NCI-H128 (cell line): ENCODE measurements around the gene PRPF31.
"Not testable (repeated sequence)": the region's sequence is repeated elsewhere in the genome, so short reads cannot be mapped to it uniquely, and the experiment has no call there.

Experiments used
- DNase-seq: peaks from one replicate; lab custom pipeline; 2025; ENCODE audit not compliant: unreplicated experiment; lab: John Stamatoyannopoulos, UW

Gene PRPF31

DNA sequence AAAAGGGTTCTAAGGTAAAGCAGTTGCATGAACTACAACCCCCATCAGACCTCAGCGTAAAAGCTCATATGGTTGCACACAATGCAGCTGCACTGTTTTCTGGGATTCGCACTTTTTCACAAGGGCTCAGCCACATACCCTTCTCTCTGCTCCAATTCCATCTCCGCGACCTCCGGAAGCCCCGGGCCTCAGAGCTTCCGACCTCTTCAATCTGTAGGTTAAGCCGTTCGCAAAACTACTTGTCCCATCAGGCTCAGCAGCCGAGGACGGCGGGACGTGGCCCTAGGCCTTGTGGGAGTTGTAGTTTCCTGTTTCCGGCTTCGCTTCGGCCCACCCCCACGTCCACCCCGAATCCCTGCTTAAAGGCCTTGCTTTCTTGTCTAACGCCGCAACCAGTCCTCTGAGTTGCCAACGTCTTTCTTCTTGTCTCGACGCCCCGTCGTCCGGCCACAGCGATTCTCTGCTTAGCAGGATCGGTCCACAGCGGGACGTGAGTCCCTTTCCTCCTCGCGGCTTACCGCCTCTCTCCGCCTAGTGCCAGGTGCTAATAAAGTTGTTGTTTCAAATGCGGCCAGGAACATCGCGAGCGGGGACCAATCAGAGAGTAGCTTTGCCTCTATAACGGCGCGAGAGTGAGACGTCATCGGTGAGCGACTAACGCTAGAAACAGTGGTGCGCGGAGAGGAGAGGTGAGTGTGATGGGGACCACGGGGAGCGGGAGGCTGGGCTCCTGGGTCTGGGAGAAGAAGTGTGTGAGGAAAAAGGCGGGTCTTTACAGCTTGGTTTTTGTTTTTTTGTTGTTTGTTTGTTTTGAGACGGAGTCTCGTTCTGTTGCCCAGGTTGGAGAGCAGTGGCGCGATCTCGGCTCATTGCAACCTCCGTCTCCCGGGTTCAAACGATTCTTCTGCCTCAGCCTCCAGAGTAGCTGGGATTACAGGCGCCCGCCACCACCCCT lies at the start of gene PRPF31, which contains the start of gene TFPT:
Gene PRPF31 (plus strand): TSS at position 646 of the 955 bp plus-strand sequence. CDS start 2,525 bp downstream, outside the sequence.
Gene TFPT (minus strand): TSS at position 549 of the 955 bp plus-strand sequence. CDS start 388 bp downstream, at position 161.
- DNase-seq, result peak; percentile 94

- DNase-seq, result no peak
These were observed 46.1 kb upstream of the PRPF31 start for GRCh38 chr19:54069470-54069869.

GRCh38 chr19:54073829-54074228 lies 41.7 kb upstream of the PRPF31 start:
- DNase-seq, result no peak

DNA sequence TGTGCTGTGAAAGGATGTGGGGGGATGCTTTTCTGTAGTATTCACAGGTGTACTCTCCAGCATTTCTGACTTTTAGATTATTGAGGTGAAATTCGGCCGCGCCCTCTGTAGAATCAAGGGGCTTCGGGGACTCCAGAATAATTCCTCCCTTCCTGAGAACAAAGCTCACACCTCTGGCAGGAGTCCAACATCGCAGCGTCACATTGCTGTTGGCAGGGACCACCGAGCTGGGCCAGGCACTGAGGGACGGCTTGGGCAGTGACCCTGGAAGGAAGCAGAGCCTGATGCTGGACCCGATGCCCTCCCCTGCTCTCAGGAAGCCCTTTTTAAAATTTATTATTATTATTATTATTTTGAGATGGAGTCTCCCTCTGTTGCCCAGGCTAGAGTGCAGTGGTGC lies 40.7 kb upstream of the PRPF31 start:
- DNase-seq, result no peak

GRCh38 chr19:54077334-54077733 lies 38.2 kb upstream of the PRPF31 start:
- DNase-seq, result no peak

DNA sequence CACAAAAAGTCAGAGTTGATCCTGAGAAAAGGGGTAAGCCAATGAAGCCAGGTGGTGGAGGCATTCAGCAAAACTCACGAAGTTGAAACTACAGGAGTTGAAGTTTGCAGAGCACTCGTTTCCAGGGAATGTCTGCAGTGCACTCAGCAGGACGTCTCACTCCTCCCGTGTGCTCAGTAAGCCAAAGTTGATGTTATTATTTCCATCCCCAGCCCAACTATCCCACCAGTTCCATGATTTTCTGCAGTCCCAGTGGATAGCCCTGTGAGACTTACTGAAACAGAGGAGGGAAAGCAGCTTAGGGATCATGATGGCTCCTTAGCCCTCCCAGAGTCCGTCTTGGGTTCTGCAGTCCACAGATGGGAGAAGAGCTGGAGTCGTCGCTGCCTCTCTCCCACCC lies 34.5 kb upstream of the PRPF31 start, which contains the start of gene TARM1:
Gene TARM1 (minus strand): TSS at position 334 of the 400 bp plus-strand sequence. CDS start 25 bp downstream, at position 309.
- DNase-seq, result no peak

DNA sequence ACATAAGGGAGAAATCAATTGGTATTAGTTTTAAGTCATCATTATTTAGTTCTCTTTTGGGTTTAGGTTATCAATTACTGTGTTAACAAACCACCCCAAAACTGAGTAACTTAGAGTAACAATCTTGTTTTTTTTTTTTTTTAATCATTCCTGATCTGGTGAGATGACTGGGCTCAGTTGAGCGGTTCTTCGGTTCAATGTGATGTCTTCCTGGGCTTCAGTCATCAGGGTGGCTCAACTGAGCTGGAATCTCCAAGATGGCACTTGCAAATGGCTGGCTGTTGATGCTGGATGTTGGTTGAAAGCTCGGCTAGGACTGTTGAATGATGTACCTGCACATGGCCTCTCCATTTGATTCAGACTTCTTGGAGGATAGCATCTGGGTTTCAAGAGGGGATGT lies 31.1 kb upstream of the PRPF31 start:
- DNase-seq, result no peak

- no peak for DNase-seq
These were observed 21.0 kb upstream of the PRPF31 start for GRCh38 chr19:54094426-54095000.

DNA sequence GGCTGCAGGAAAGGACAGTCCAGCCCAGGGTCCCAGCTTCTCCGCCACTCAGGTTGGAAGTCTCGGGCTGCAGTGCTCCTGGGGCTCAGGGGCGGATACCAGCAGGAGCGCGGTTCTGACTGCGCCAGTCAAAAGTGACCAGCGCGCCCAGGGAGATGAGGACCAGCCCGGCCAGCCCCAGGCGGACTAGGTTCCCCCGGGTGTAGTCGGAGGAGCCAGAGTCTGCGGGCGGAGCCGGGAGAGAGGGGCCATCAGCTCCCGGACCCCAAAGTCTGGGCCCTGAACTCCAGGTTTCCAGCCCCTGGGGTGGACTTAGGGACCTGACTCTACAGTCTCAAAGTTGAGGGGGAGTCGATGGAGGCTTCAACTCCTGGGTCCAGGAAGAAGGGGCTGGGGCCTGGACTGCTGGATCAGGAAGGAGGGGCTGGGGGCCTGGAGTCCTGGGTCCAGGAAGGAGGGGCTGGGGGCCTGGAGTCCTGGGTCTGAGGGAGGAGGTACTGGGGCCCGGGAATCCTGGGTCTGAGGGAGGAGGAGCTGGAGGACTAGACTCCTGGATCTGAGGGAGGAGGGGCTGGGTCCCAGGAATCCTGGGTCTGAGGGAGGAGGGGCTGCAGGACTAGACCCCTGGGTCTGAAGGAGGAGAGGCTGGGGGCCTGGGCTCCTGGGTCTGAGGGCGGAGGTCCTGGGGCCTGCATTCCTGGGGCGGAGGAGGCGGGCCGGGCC lies 20.3 kb upstream of the PRPF31 start:
- no peak for DNase-seq

DNA sequence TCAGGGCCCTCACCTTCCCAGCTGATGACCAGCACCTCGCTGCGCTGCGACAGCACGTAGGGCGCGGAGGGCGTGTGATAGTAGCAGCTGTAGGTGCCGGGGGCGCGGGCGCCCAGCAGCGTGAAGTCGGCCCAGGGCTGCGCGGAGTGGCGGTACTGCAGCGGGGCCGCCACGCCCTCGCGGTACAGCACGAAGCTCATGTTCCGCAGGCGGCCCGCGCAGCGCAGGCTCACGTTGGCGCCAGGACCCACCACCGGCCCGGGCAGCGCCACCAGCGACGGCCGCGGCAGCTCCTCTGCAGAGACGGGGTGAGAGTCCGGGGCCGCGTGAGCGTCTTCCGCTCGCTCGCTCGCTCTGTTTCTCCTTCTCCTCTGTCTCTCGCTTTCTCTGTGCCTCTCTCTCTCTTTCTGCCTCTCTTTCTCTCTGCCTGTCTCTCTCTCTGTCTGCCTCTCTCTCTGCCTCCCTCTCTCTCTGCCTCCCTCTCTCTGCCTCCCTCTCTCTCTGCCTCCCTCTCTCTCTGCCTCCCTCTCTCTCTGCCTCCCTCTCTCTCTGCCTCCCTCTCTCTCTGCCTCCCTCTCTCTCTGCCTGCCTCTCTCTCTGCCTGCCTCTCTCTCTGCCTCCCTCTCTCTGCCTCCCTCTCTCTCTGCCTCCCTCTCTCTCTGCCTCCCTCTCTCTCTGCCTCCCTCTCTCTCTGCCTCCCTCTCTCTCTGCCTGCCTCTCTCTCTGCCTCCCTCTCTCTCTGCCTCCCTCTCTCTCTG lies 19.5 kb upstream of the PRPF31 start:
- not testable (repeated sequence) for DNase-seq

- DNase-seq, result no peak
These were observed 18.9 kb upstream of the PRPF31 start for GRCh38 chr19:54096617-54097106.

DNA sequence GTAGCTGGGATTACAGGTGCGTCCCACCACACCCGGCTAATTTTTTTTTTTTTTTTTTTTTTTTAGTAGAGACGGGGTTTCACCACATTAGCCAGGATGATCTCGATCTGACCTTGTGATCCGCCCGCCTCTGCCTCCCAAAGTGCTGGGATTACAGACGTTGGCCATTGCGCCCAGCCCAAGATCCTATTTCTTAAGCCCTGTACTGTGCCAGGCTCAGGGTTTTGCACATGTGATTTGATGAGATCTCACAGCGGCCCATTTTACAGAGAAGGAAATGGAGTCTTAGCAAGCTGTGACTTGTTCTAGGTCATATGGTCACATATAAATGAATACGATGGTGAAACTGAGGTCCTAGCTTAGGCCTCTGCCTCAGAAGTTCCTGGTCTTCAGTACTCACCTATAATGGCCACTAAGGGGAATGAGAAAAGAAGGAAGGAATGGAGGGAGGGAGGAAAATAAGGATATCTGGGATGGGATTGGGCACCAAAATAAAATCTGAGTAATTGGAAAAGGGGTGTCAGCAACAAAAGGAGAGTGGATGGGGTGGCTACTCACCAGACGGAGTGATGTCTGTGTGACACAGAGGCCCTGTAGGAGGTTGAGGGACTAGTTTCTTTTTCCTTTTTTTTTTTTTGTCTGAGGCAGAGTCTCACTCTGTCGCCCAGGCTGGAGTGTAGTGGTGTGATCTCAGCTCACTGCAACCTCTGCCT lies 16.2 kb upstream of the PRPF31 start:
- DNase-seq, result no peak

DNA sequence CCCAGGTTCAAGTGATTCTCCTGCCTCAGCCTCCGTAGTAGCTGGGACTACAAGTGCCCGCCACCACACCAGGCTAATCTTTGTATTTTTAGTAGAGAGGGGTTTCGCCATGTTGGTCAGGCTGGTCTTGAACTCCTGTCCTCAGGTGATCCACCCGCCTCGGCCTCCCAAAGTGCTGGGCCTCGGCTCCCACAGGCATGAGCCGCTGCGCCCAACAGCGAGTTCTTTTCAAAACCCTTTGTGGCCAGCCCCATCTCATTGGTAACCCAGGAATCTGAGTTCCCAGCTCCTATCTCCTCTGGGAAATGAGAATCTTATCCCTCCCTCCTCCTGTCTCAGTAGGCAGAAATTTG lies 15.7 kb upstream of the PRPF31 start:
- DNase-seq, result not testable (repeated sequence)

GRCh38 chr19:54100561-54100960 lies 15.0 kb upstream of the PRPF31 start, which contains the start of gene OSCAR:
Gene OSCAR (minus strand): TSS chr19:54100803. CDS start chr19:54100792, 11 bp downstream.
- no peak for DNase-seq

DNA sequence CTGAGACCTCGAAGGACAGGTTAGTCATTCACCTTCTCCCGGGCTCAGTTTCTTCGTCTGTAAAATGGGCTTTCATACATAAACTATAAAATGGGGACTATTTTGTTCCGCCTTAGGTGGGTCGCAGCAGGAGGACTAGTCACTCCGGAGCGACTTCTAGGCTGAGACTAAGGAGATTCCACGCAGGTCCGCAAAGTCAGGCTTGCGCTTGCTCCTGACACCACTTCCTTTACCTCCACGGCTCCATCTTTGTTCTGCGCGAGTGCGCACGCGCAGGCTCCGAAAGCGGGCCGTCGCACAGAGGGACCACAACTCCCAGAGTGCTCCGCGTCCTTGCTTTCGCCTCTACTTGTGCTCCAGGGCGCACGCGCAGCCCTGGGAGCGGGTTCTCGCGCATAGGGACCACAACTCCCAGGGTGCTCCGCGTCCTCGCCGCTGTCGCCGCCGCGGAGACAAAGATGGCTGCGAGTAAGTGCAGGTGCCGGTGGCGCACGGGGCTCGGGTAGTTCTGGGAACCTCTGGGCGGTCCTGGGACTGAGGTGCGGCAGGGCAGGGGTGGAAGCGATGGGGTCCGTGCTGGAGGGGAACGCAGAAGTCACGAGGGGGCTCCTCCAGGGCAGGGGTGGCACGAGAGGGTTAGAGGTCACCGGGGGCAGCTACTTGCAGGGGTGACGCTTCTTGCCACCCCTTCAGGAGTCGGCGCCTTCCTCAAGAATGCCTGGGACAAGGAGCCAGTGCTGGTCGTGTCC lies 13.0 kb upstream of the PRPF31 start, which contains the start of gene NDUFA3:
Gene NDUFA3 (plus strand): TSS at position 435 of the 749 bp plus-strand sequence. CDS start 24 bp downstream, at position 459.
- DNase-seq, result peak; percentile 91

- DNase-seq, result no peak
These were observed 10.4 kb upstream of the PRPF31 start for GRCh38 chr19:54104998-54105715.

- DNase-seq, result no peak
These were observed 9.8 kb upstream of the PRPF31 start for GRCh38 chr19:54105796-54106195.

- no peak for DNase-seq
These were observed 8.8 kb upstream of the PRPF31 start for GRCh38 chr19:54106716-54107115.
